22Rv1 (cell line): ENCODE data around the gene PARD6G.
"Not testable (repeated sequence)": the region's sequence is repeated elsewhere in the genome, so short reads cannot be mapped to it uniquely, and the experiment has no call there.

ENCODE experiments used
- H3K27ac ChIP-seq: fragments of 450-650 bp; 2 replicates; pipeline ENCODE4 v1.5.1; 2017
- CTCF ChIP-seq: fragments of 450-650 bp; IDR thresholded peaks from 2 replicates; pipeline ENCODE4 v1.5.1; 2017; ENCODE audit warnings: mild to moderate bottlenecking
- ZFX ChIP-seq: fragments of 450-650 bp; IDR thresholded peaks from 2 replicates; pipeline ENCODE4 v1.6.1; 2017; ENCODE audit warnings: antibody characterized with exemption, borderline replicate concordance

PARD6G gene

DNA sequence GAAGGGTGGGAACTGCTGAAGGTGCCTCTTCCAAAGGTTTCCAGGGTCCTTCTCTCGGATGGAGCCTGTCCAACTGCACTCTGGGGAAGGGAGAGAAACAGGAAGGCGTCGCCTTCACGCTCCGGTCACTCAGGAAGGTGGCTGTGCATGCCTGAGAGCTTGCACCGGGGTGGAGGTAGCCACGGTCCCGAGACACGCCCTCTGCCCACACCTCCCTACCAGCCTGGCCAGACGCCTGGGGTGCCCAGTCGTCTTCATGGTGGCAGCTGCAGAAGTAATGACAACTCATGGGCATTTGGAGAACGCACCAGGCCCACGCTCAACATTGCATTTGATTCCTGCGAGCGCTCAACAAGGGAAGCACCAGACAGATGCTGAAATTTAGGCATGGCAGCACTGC is 78.3 kb downstream of the PARD6G start:
- no peak overlapping the region for H3K27ac ChIP-seq
- TF ChIP-seq CTCF (no peak), ZFX (no peak)

GRCh38 chr18:80168346-80168745 is 79.0 kb downstream of the PARD6G start:
- no peak overlapping the region for H3K27ac ChIP-seq
- TF ChIP-seq ZFX (no peak), CTCF (no peak)

DNA sequence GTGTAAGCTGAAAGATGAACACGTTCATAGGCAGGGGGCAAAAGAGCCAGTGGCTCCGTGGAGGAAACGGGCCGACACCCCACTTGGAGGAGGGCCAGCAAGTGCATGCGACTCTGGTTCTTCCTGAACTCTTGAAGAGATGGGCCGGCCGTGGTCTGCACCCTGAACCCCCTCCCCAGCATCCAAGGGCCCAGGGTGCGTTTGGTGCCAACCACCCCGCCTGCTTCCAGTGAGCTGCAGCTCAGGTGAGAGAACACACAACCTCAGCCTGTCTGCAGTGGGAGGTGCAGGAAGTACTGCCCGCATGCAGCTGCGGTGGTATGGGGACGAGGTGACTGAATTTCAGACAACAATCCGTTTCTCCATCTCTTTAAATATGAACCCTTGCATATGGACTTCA is 79.4 kb downstream of the PARD6G start:
- H3K27ac ChIP-seq: no peak overlapping the region
- no peak for TF ChIP-seq CTCF
- TF ChIP-seq ZFX: no peak

GRCh38 chr18:80167331-80167730 is 80.0 kb downstream of the PARD6G start:
- TF ChIP-seq CTCF (no peak), ZFX (no peak)

DNA sequence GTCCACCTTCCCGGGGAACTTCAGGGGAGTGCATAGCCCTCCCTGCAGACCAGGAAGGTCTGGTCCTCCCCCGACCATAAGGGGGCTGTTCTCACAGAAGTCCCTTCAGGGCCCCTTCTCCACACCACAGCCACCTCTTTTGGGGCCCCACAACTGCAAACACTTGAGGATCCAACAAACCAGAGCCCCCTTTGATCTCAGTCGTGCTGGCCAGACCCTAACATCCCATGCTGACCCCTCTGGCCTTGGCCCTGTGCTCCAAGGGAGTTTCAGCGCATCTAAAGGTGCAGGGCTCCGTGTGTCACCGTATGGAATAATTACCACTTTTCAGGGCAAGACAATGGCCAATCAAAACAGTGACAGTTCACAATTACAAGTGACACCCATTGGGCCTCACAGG is 80.6 kb downstream of the PARD6G start:
- no peak overlapping the region for H3K27ac ChIP-seq
- TF ChIP-seq ZFX: no peak
- no peak for TF ChIP-seq CTCF

More at GRCh38 chr18:80167331-80167730, 80.0 kb downstream of the PARD6G start:
- H3K27ac ChIP-seq: no peak overlapping the region

- no peak overlapping the region for H3K27ac ChIP-seq
- TF ChIP-seq ZFX (no peak), CTCF (no peak)
Observed at GRCh38 chr18:80166240-80166639, 81.1 kb downstream of the PARD6G start.

GRCh38 chr18:80164727-80165355 is 82.5 kb downstream of the PARD6G start:
- H3K27ac ChIP-seq: not testable (repeated sequence)

DNA sequence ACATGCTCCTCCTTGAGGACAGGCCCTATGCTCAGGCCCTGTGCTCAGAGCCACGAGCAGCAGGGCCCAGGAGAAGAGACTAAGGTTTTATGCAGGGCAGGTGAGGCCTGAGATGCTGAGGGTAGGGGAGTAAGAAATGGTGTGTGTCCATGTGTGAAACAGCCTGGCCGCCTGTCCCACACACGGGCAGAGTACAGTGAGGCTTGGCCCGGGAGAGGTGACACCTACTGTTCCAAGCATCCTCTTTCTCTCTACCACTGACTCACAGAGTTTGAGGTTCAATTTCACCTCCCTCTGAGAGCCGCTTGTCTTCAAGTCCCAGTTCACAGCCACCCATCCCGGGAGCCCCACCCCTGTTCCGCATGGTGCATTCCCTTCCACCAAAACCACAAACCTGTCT is 84.1 kb downstream of the PARD6G start:
- no peak for TF ChIP-seq CTCF
- no peak for TF ChIP-seq ZFX
- H3K27ac ChIP-seq: no peak overlapping the region
